Glutamatergic neuron (in vitro differentiated cells): ENCODE results near the gene ALDH16A1. TPM values are rescaled to one million over a fixed set of nuclear protein-coding genes. Genes with fewer than 3 reads are reported as not detected.
A peak's percentile ranks its signal among the peaks of the same experiment; 100 is the strongest.

Experiments
- DNase-seq: peaks from one replicate; pipeline ENCODE4 v3.0.0; 2022
- H3K27ac Mint-ChIP-seq: one replicate; pipeline ENCODE4 v1.8.0; 2020; ENCODE audit warnings: mild to moderate bottlenecking, mixed read lengths, inconsistent platforms; ENCODE audit not compliant: unreplicated experiment
- H3K27me3 Mint-ChIP-seq: one replicate; pipeline ENCODE4 v1.8.0; 2020; ENCODE audit warnings: mild to moderate bottlenecking, moderate library complexity, mixed read lengths, inconsistent platforms; ENCODE audit not compliant: unreplicated experiment
- H3K36me3 Mint-ChIP-seq: one replicate; pipeline ENCODE4 v1.8.0; 2020; ENCODE audit warnings: mild to moderate bottlenecking, mixed read lengths, inconsistent platforms; ENCODE audit not compliant: unreplicated experiment
- H3K4me1 Mint-ChIP-seq: one replicate; pipeline ENCODE4 v1.8.0; 2020; ENCODE audit warnings: mild to moderate bottlenecking, low read depth, mixed read lengths, inconsistent platforms; ENCODE audit not compliant: unreplicated experiment
- H3K4me3 Mint-ChIP-seq: one replicate; pipeline ENCODE4 v1.8.0; 2020; ENCODE audit warnings: mild to moderate bottlenecking, mixed read lengths, inconsistent platforms; ENCODE audit not compliant: unreplicated experiment
- H3K9me3 Mint-ChIP-seq: one replicate; pipeline ENCODE4 v1.8.0; 2020; ENCODE audit warnings: mild to moderate bottlenecking, moderate library complexity, mixed read lengths, inconsistent platforms; ENCODE audit not compliant: unreplicated experiment
- CTCF ChIP-seq: fragments of 200-600 bp; sonication (generic); IDR thresholded peaks from one replicate; pipeline ENCODE4 v1.5.0; 2021; ENCODE audit not compliant: partially characterized antibody, unreplicated experiment
- total RNA-seq: library from RNA; stranded (reverse); fragmentation: NEBNext Ultra II Directional; extraction: Animal tissue kit (Norgen Biotek cat#: 25700); gene quantifications from one replicate; pipeline ENCODE4 v1.2.1, GENCODE V29; 2021; ENCODE audit not compliant: unreplicated experiment

Gene ALDH16A1
- total RNA-seq, 1 donor from 2014 or later, result 28.6 TPM

GRCh38 chr19:49448432-49448786 lies 4.6 kb upstream of the ALDH16A1 start:
- no peak for DNase-seq
- Mint-ChIP-seq H3K27ac (no peak overlapping the region), H3K4me3 (peak overlapping the region; percentile 19), H3K36me3 (no peaks in the 10 kb centered on the region), H3K27me3 (peaks cover 2% of the 10 kb centered on the region), H3K4me1 (peaks cover 8% of the 10 kb centered on the region), H3K9me3 (peaks cover 8% of the 10 kb centered on the region)
- TF ChIP-seq CTCF, result no peak

GRCh38 chr19:49450405-49450804 lies 2.6 kb upstream of the ALDH16A1 start:
- H3K4me3 Mint-ChIP-seq, result peak overlapping the region; percentile 100
- peaks cover 8% of the 10 kb centered on the region for H3K9me3 Mint-ChIP-seq
- no peak for TF ChIP-seq CTCF
- peaks cover 10% of the 10 kb centered on the region for H3K4me1 Mint-ChIP-seq
- no peaks in the 10 kb centered on the region for H3K36me3 Mint-ChIP-seq
- DNase-seq, result no peak
- peaks cover 3% of the 10 kb centered on the region for H3K27me3 Mint-ChIP-seq
- H3K27ac Mint-ChIP-seq, result peak overlapping the region; percentile 64

GRCh38 chr19:49451430-49452181 lies 1.4 kb upstream of the ALDH16A1 start, which contains the start of gene PIH1D1:
Gene PIH1D1, minus strand, starts transcription at chr19:49451814. Its CDS starts 240 bp downstream, at chr19:49451574.
- no peak for TF ChIP-seq CTCF
- Mint-ChIP-seq H3K27ac (peak within 1 kb of the TSS; percentile 100), H3K4me1 (peaks cover 10% of the 10 kb centered on the region), H3K36me3 (no peaks in the 10 kb centered on the region), H3K9me3 (peaks cover 7% of the 10 kb centered on the region), H3K27me3 (peaks cover 3% of the 10 kb centered on the region), H3K4me3 (peak within 1 kb of the TSS; percentile 100)
- peak; percentile 88 for DNase-seq

GRCh38 chr19:49453757-49454240 lies 774 bp downstream of the ALDH16A1 start:
- peaks cover 10% of the 10 kb centered on the region for H3K4me1 Mint-ChIP-seq
- H3K36me3 Mint-ChIP-seq, result no peaks in the 10 kb centered on the region
- H3K27ac Mint-ChIP-seq, result peak overlapping the region; percentile 100
- peaks cover 4% of the 10 kb centered on the region for H3K9me3 Mint-ChIP-seq
- no peak for DNase-seq
- peak overlapping the region; percentile 100 for H3K4me3 Mint-ChIP-seq
- H3K27me3 Mint-ChIP-seq, result peaks cover 3% of the 10 kb centered on the region
- no peak for TF ChIP-seq CTCF

GRCh38 chr19:49455773-49456172 lies 2.7 kb downstream of the ALDH16A1 start:
- Mint-ChIP-seq H3K4me3 (no peak overlapping the region), H3K36me3 (no peaks in the 10 kb centered on the region), H3K9me3 (peaks cover 6% of the 10 kb centered on the region), H3K4me1 (peaks cover 5% of the 10 kb centered on the region), H3K27ac (no peak overlapping the region), H3K27me3 (peaks cover 3% of the 10 kb centered on the region)
- TF ChIP-seq CTCF, result no peak
- no peak for DNase-seq
